Aorta (tissue), 5 donors: Measurements from ENCODE around the gene TNIP1. TPM values are rescaled to one million over a fixed set of nuclear protein-coding genes. Genes with fewer than 3 reads are reported as not detected.
A peak's percentile ranks its signal among the peaks of the same experiment; 100 is the strongest.

Experiments
- ATAC-seq: fragments of 200-7000 bp; cut with Tn5 transposase; one replicate; pipeline ENCODE4 v1.9.1; 2022; ENCODE audit warnings: moderate library complexity; ENCODE audit not compliant: low FRiP score
- DNase-seq, 2 donors: peaks; one replicate each; pipeline ENCODE4 v3.0.0-alpha.2; 2020
- H3K27ac ChIP-seq, 2 donors: one replicate each; pipeline ENCODE4 v1.5.1; 2013; ENCODE audit warnings: low read length in 2 of 2, mild to moderate bottlenecking in 2 of 2, moderate library complexity in 2 of 2, control low read depth in 1 of 2, inconsistent platforms in 1 of 2, low read depth in 1 of 2
- H3K27me3 ChIP-seq, 2 donors: one replicate each; pipeline ENCODE4 v1.6.1; 2013; ENCODE audit warnings: control low read depth in 1 of 2, low read length in 1 of 2, mild to moderate bottlenecking in 1 of 2, moderate library complexity in 1 of 2; ENCODE audit not compliant: insufficient read depth in 2 of 2, control insufficient read depth in 1 of 2
- H3K36me3 ChIP-seq, 2 donors: one replicate each; pipeline ENCODE4 v1.6.1; 2013; ENCODE audit warnings: control low read depth in 1 of 2, low read length in 1 of 2, mild to moderate bottlenecking in 1 of 2; ENCODE audit not compliant: insufficient read depth in 2 of 2, control insufficient read depth in 1 of 2
- H3K4me1 ChIP-seq, 2 donors: one replicate each; pipeline ENCODE4 v1.6.1; 2013; ENCODE audit warnings: low read length in 2 of 2, control low read depth in 1 of 2, mild to moderate bottlenecking in 1 of 2, moderate library complexity in 1 of 2; ENCODE audit not compliant: insufficient read depth in 2 of 2, control insufficient read depth in 1 of 2
- H3K4me3 ChIP-seq, 2 donors: one replicate each; pipeline ENCODE4 v1.5.1; 2013; ENCODE audit warnings: low read length in 2 of 2, control low read depth in 1 of 2, mild to moderate bottlenecking in 1 of 2
- H3K9me3 ChIP-seq: one replicate; pipeline ENCODE4 v1.6.1; 2013; ENCODE audit warnings: mild to moderate bottlenecking, low read length; ENCODE audit not compliant: control insufficient read depth
- WGBS, 2 donors: extraction: QIAGEN DNeasy Blood & Tissue Kit; methylation state at CpG; one replicate each; pipeline ENCODE4 v1.1.7; 2013; 5-methylcytosine and 5-hydroxymethylcytosine counted together
- intact Hi-C, 2 donors: fragments of 100-400 bp; cut with DNase I; formaldehyde crosslinking; loops; one replicate each; pipeline versions ENCODE4 v1.14.2 to v1.15.0; 2022
- polyA plus RNA-seq, 2 donors: library from polyadenylated mRNA; stranded (reverse); fragments of 200-250 nt; gene quantifications; one replicate each; pipeline ENCODE4 v1.2.3, GENCODE V29; 2013
- total RNA-seq, 2 donors: library from RNA; stranded (reverse); fragmentation: NEBNext Ultra II Directional; extraction: Animal tissue kit (Norgen Biotek cat#: 25700); gene quantifications; one replicate each; pipeline ENCODE4 v1.2.1, GENCODE V29; 2021
- donor health status: healthy with polysubstance abuse.
- donor health status: Bipolar disorder and iron deficiency.
- donor health status: DM: no; HTN: no; CAD: no.
- donor health status: DM: no; HTN: no; CAD: no.
- donor health status: DM: yes; HTN: yes; CAD: no.

The TNIP1 gene
- total and polyA plus RNA-seq, 4 donors, result 63.3 to 105 (median 81.8) TPM

DNA sequence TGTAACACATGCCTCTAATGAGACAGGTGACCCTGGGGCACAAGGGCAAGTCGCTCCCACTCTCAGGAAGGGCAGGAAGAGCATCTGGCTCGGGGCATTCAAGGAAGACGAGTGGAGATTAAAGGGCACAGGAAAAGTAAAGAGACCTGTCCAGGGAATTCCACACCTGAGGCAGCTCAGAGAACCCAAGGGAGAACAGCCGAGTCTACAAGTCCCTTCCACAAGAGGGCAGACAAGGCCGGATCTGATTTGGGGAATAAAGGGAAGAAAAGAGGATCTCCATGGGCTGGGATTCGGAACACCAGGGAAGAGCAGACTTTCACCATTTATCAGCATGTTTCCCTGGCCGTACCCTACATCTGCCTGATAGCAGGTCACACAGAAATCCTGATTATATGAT, 32.3 kb downstream of the TNIP1 start:
- 72 to 80% methylated on average over 7 of the region's 7 CpGs for WGBS, 2 donors
- no peak overlapping the region for H3K4me3 ChIP-seq
- peaks cover 0 to 9% of the 10 kb centered on the region in 2 donors for H3K36me3 ChIP-seq
- no peaks in the 10 kb centered on the region for H3K9me3 ChIP-seq
- DNase-seq, result peak in 1 of 2 donors; percentile 25
- H3K4me1 ChIP-seq, result no peaks in the 10 kb centered on the region
- no peaks in the 10 kb centered on the region for H3K27me3 ChIP-seq
- intact Hi-C loops, result loop anchor here (2.0 to 5.0 kb wide), 3 partner anchors 46 to 119 kb away; no protein-coding TSS in a partner anchor
- ATAC-seq, result no peak
- no peak overlapping the region for H3K27ac ChIP-seq

DNA sequence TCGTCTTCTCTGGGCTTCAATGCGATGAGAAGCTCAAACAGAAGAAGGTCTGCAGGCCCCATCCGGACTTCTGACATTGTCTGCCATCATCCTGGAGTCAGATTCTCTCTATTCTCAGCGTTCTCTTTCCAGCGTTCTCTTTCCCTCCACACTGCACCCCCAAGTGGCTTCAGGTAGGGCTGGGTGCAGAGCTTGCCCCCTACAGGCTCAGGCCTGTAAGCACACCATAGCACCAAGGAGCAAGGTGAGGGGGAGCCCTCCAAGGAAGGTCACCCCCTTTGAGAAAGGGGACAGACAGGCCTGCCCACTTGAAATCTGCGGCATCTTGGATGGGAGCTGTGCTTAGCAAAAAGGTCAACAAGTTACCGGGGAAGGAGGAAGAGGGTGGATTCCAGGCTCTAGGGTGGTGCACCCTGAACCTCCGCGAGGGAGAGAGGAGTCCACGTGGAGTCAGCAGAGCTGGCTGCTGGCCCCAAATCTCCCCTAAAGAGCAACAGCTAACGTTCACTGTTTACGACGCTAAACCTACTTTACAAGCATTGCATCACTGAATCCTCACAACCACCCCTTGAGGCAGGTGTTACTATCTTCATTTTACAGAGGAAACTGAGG, 32.9 kb downstream of the TNIP1 start:
- H3K4me3 ChIP-seq, result no peak overlapping the region
- no peaks in the 10 kb centered on the region for H3K9me3 ChIP-seq
- no peaks in the 10 kb centered on the region for H3K4me1 ChIP-seq
- no peaks in the 10 kb centered on the region for H3K27me3 ChIP-seq
- WGBS, 2 donors, result 69 to 74% methylated on average over 13 of the region's 13 CpGs
- intact Hi-C loops, result loop anchor here (2.0 to 5.0 kb wide), 3 partner anchors 45 to 119 kb away; no protein-coding TSS in a partner anchor
- ATAC-seq (peak; percentile 84), DNase-seq (no peak)
- no peak overlapping the region for H3K27ac ChIP-seq
- peaks cover 0 to 9% of the 10 kb centered on the region in 2 donors for H3K36me3 ChIP-seq

GRCh38 chr5:151042453-151043093, 38.3 kb downstream of the TNIP1 start:
- no peaks in the 10 kb centered on the region for H3K4me1 ChIP-seq
- H3K9me3 ChIP-seq, result no peaks in the 10 kb centered on the region
- no peak for ATAC-seq
- DNase-seq, result peak in 1 of 2 donors; percentile 48
- intact Hi-C loops, result no loop called here
- no peak overlapping the region for H3K27ac ChIP-seq
- H3K36me3 ChIP-seq, result peaks cover 0 to 5% of the 10 kb centered on the region in 2 donors
- H3K4me3 ChIP-seq, result no peak overlapping the region
- WGBS, 2 donors, result 94% methylated on average over 12 of the region's 12 CpGs
- H3K27me3 ChIP-seq, result no peaks in the 10 kb centered on the region

- ATAC-seq (no peak), DNase-seq (peak in 1 of 2 donors; percentile 42)
- 93 to 94% methylated on average over 11 of the region's 11 CpGs for WGBS, 2 donors
- Histone ChIP-seq H3K4me3 (no peak overlapping the region), H3K36me3 (peaks cover 0 to 5% of the 10 kb centered on the region in 2 donors), H3K27ac (no peak overlapping the region), H3K27me3 (no peaks in the 10 kb centered on the region), H3K4me1 (no peaks in the 10 kb centered on the region), H3K9me3 (no peaks in the 10 kb centered on the region)
- intact Hi-C loops, result no loop called here
Observed at GRCh38 chr5:151041577-151042268, 39.1 kb downstream of the TNIP1 start.

DNA sequence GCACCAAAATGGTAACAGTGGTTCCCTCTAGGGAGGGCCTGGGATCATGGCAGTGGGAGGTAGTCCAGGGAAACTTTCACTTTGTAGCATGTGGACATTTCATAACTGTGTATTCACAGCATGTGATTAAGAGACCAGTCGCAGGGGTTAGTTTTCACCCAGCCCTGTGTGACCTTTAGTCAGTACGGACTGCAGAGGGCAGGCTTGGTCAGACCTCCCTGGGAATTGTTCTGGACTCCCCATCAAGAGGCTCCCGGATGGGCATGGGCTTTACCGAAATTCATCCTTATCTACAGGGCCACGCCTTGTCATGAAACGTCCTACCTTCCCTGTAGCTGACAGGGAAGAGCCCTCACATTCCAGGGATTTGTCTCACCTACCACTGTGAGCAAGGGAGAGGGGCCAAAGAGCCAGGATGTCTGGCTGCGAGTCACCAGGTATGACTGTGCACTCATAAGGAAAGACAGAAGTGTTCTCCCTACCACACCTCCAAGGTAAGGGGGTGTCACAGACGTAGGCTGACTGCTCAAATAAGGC, 40.6 kb downstream of the TNIP1 start:
- H3K36me3 ChIP-seq, result peaks cover 3 to 7% of the 10 kb centered on the region in 2 donors
- H3K27ac ChIP-seq, result no peak overlapping the region
- DNase-seq, result peak in 1 of 2 donors; percentile 68
- H3K4me1 ChIP-seq, result no peaks in the 10 kb centered on the region
- 84 to 88% methylated on average over 8 of the region's 8 CpGs for WGBS, 2 donors
- no peaks in the 10 kb centered on the region for H3K9me3 ChIP-seq
- intact Hi-C loops, result no loop called here
- H3K4me3 ChIP-seq, result no peak overlapping the region
- H3K27me3 ChIP-seq, result no peaks in the 10 kb centered on the region
- ATAC-seq, result peak; percentile 33

- Histone ChIP-seq H3K4me3 (no peak overlapping the region), H3K4me1 (no peaks in the 10 kb centered on the region), H3K9me3 (no peaks in the 10 kb centered on the region), H3K27ac (no peak overlapping the region), H3K36me3 (peaks cover 6 to 12% of the 10 kb centered on the region in 2 donors), H3K27me3 (no peaks in the 10 kb centered on the region)
- DNase-seq, result peak in 1 of 2 donors; percentile 45
- no peak for ATAC-seq
- intact Hi-C loops, result no loop called here
- WGBS, 2 donors, result 89 to 94% methylated on average over 9 of the region's 9 CpGs
Observed at GRCh38 chr5:151039665-151040064, 41.2 kb downstream of the TNIP1 start.

GRCh38 chr5:151038801-151039238, 42.0 kb downstream of the TNIP1 start:
- H3K27ac ChIP-seq, result peak overlapping the region in 1 of 2 donors; percentile 60
- 73 to 78% methylated on average over 7 of the region's 7 CpGs for WGBS, 2 donors

DNA sequence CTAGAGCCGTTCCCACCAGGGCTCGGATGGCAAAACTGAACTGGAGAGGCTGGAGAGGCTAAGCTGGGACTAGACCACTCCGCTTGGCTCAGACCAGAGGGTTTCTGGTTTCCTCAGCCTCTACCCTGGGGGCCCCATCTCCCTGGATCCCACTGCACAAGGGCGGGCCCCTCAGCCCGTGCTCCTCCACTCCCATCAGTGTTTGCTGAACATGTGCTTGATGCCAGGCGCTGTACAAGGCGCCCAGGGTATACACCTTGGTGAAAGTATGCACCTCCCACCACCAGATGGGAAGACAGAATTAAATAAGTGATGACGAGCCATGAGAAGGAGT, 42.5 kb downstream of the TNIP1 start:
- no peaks in the 10 kb centered on the region for H3K27me3 ChIP-seq
- peaks cover 6 to 16% of the 10 kb centered on the region in 2 donors for H3K36me3 ChIP-seq
- peak; percentile 51 for ATAC-seq
- no peaks in the 10 kb centered on the region for H3K4me1 ChIP-seq
- H3K4me3 ChIP-seq, result no peak overlapping the region
- H3K9me3 ChIP-seq, result no peaks in the 10 kb centered on the region
- peak in 1 of 2 donors; percentile 72 for DNase-seq
- peak overlapping the region in 1 of 2 donors; percentile 60 for H3K27ac ChIP-seq
- intact Hi-C loops, result no loop called here
- 38 to 48% methylated on average over 8 of the region's 8 CpGs for WGBS, 2 donors

More at GRCh38 chr5:151038801-151039238, 42.0 kb downstream of the TNIP1 start:
- ATAC-seq (peak; percentile 2), DNase-seq (peak in 1 of 2 donors; percentile 67)
- H3K9me3 ChIP-seq, result no peaks in the 10 kb centered on the region
- H3K27me3 ChIP-seq, result no peaks in the 10 kb centered on the region
- no peak overlapping the region for H3K4me3 ChIP-seq
- H3K36me3 ChIP-seq, result peaks cover 6 to 15% of the 10 kb centered on the region in 2 donors
- intact Hi-C loops, result no loop called here
- no peaks in the 10 kb centered on the region for H3K4me1 ChIP-seq
